ENCODE results near the gene PPP4R3C.
"Not testable (repeated sequence)": the region's sequence is repeated elsewhere in the genome, so short reads cannot be mapped to it uniquely, and the experiment has no call there.

The PPP4R3C gene

DNA sequence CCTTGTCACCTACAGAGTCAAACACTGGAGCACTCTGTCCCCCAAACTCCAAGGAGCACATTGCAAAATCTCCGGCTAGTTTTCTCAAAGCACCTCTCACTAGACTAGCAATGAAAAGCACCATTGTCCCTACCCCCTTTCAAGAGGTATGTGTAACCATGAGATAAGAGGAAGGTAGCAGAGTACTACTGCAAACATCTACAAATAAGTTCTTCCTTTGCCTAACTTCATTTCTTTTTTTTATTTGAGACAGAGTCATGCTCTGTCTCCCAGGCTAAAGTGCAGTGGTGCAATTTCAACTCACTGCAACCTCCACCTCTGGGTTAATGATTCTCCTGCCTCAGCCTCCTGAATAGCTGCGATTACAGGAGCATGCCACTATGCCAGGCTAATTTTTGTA, 17.7 kb downstream of the PPP4R3C start:
- DNase-seq (ENCODE audit: low read depth, low spot score): no peak
- no peak overlapping the region for H3K4me3 ChIP-seq (ENCODE audit: low read depth, low read length)
- no peak for TF ChIP-seq CTCF (IDR thresholded peaks at IDR 0.05; ENCODE audit: insufficient read depth, low read length, missing control alignments)
- ChIA-PET POLR2A (no interaction called here), CTCF (no interaction called here)

- TF ChIP-seq CTCF (IDR thresholded peaks at IDR 0.05; ENCODE audit: insufficient read depth, low read length, missing control alignments): no peak
- ChIA-PET POLR2A (no interaction called here), CTCF (no interaction called here)
- no peak overlapping the region for H3K4me3 ChIP-seq (ENCODE audit: low read depth, low read length)
- DNase-seq (ENCODE audit: low read depth, low spot score): no peak
Observed at GRCh38 chrX:27444093-27444908, 18.8 kb downstream of the PPP4R3C start.

DNA sequence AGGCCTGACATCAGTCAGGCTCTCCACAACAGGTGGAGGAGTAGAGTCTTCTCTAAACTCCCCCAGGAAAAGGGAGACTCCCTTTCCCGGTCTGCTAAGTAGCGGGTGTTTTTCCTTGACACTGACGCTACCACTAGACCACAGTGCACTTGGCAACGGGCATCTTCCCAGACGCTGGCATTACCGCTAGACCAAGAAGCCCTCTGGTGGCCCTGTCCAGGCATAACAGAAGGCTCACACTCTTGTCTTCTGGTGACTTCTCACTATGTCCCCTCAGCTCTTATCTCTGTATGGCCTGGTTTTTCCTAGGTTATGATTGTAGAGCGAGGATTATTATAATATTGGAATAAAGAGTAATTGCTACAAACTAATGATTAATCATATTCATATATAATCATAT, 20.7 kb downstream of the PPP4R3C start:
- POLR2A ChIA-PET; CTCF ChIA-PET; DNase-seq (ENCODE audit: low read depth, low spot score); H3K4me3 ChIP-seq (ENCODE audit: low read depth, low read length): not testable (repeated sequence)

GRCh38 chrX:27439771-27440170, 23.4 kb downstream of the PPP4R3C start:
- no peak for DNase-seq (ENCODE audit: low read depth, low spot score)
- H3K4me3 ChIP-seq (ENCODE audit: low read depth, low read length): no peak overlapping the region
- TF ChIP-seq CTCF (IDR thresholded peaks at IDR 0.05; ENCODE audit: insufficient read depth, low read length, missing control alignments): no peak
- ChIA-PET POLR2A (no interaction called here), CTCF (no interaction called here)

DNA sequence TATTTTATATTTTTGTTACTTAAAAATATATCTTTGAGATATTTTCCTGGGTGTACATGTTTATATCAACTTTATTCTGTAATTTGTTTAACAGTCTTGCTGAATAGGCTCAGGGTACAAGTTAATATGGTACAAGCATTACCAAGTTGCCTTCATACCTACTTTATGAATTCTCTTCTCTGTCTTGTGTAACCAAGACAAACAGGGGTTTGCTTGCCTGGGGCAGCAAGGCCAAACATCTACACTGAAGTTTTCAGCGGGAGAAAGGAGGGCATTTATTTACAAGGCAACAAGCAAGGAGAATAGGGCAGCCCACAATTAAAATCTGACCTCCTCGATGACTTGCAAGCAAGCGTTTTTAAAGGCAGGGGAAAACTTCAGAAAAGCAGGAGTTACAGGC, 24.2 kb downstream of the PPP4R3C start:
- POLR2A ChIA-PET: no interaction called here

GRCh38 chrX:27435031-27435430, 28.1 kb downstream of the PPP4R3C start:
- H3K4me3 ChIP-seq (ENCODE audit: low read depth, low read length): no peak overlapping the region
- ChIA-PET CTCF (no interaction called here), POLR2A (no interaction called here)
- no peak for TF ChIP-seq CTCF (IDR thresholded peaks at IDR 0.05; ENCODE audit: insufficient read depth, low read length, missing control alignments)
- DNase-seq (ENCODE audit: low read depth, low spot score): no peak

More for the DNA sequence above, 24.2 kb downstream of the PPP4R3C start:
- H3K4me3 ChIP-seq (ENCODE audit: low read depth, low read length): no peak overlapping the region
- CTCF ChIA-PET: no interaction called here
- no peak for DNase-seq (ENCODE audit: low read depth, low spot score)
- TF ChIP-seq CTCF (IDR thresholded peaks at IDR 0.05; ENCODE audit: insufficient read depth, low read length, missing control alignments): no peak

All from AG04449 (cell line).